GDM1 (cell line): ENCODE measurements around the gene ZC3HAV1.
"Not testable (repeated sequence)": the region's sequence is repeated elsewhere in the genome, so short reads cannot be mapped to it uniquely, and the experiment has no call there.

Experiments
- DNase-seq: peaks from one replicate; lab custom pipeline; 2025; lab: John Stamatoyannopoulos, UW

The ZC3HAV1 gene

GRCh38 chr7:139084709-139085108, 24.8 kb downstream of the ZC3HAV1 start:
- DNase-seq: no peak

GRCh38 chr7:139081584-139081983, 27.9 kb downstream of the ZC3HAV1 start:
- no peak for DNase-seq

GRCh38 chr7:139080905-139081304, 28.6 kb downstream of the ZC3HAV1 start:
- DNase-seq: no peak

- DNase-seq: no peak
Observed at GRCh38 chr7:139079861-139080260, 29.7 kb downstream of the ZC3HAV1 start.

GRCh38 chr7:139078911-139079310, 30.6 kb downstream of the ZC3HAV1 start:
- no peak for DNase-seq

- no peak for DNase-seq
Observed at GRCh38 chr7:139078399-139078798, 31.1 kb downstream of the ZC3HAV1 start.

- not testable (repeated sequence) for DNase-seq
Observed at GRCh38 chr7:139077706-139078105, 31.8 kb downstream of the ZC3HAV1 start.

- no peak for DNase-seq
Observed at GRCh38 chr7:139075871-139076686, 33.4 kb downstream of the ZC3HAV1 start.

- DNase-seq: peak; percentile 37
Observed at GRCh38 chr7:139075031-139075652, 34.4 kb downstream of the ZC3HAV1 start.

- no peak for DNase-seq
Observed at GRCh38 chr7:139072796-139073195, 36.7 kb downstream of the ZC3HAV1 start.

GRCh38 chr7:139071680-139072079, 37.8 kb downstream of the ZC3HAV1 start:
- DNase-seq: no peak

GRCh38 chr7:139068544-139069399, 40.7 kb downstream of the ZC3HAV1 start:
- DNase-seq: no peak

GRCh38 chr7:139066315-139066714, 43.2 kb downstream of the ZC3HAV1 start:
- DNase-seq: no peak

GRCh38 chr7:139065323-139065722, 44.2 kb downstream of the ZC3HAV1 start:
- no peak for DNase-seq

- DNase-seq: no peak
Observed at GRCh38 chr7:139061416-139061815, 48.1 kb downstream of the ZC3HAV1 start.

- DNase-seq: no peak
Observed at GRCh38 chr7:139060695-139061237, 48.8 kb downstream of the ZC3HAV1 start.

GRCh38 chr7:139059905-139060304, 49.6 kb downstream of the ZC3HAV1 start:
- DNase-seq: no peak

- DNase-seq: no peak
Observed at GRCh38 chr7:139058943-139059342, 50.6 kb downstream of the ZC3HAV1 start.

GRCh38 chr7:139055674-139056073, 53.8 kb downstream of the ZC3HAV1 start:
- DNase-seq: no peak

GRCh38 chr7:139054656-139055055, 54.9 kb downstream of the ZC3HAV1 start:
- not testable (repeated sequence) for DNase-seq

GRCh38 chr7:139054101-139054500, 55.4 kb downstream of the ZC3HAV1 start:
- DNase-seq: no peak

GRCh38 chr7:139051655-139052054, 57.9 kb downstream of the ZC3HAV1 start:
- DNase-seq: no peak
